ENCODE data around the gene RBM33. TPM values are rescaled to one million over a fixed set of nuclear protein-coding genes. Genes with fewer than 3 reads are reported as not detected.

Gene RBM33
- total and polyA plus RNA-seq, 2 of the 4 experiments (the other 2 are of a cell fraction) = 7.3 to 10.8 TPM

DNA sequence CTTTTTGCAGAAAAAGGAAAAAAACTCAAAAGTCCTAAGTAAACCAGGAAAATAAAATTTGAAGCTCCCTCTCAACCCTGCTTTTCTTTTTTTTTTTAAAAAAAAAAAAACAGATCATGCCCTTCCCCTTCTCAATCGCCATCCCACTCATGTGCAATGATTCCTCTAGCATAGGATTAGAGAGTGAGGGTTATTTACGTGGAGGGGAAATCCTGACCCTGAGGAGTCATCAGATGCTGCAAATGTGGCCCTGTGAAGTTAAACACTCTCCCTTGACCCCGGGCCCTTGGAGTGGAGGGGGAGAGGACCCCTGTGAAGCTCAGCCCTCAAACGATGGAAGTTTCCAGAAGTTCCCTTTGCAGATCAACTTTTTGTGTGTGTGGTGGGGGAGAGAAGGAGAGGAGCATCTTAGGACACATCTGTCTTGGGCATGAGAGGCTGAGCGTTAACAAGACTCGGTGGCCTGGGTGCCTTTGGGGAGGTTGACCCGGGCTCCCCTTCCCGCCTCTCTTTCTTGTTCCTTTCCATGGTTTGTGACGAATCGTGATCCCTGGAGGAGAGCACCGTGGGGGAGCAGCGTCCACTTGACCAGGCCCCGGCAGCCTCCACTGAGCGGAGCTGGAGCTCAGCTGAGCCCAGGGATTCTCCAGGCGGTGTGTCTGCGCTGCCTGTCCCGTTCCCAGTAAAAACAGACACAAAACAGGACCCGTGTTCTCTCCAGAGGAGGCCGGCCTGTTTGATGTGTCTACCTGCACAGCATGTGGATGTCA lies 169.3 kb downstream of the RBM33 start:
- no peak overlapping the region for H3K14ac ChIP-seq (replicated peaks; ENCODE audit: low read depth, low read length)
- no peak overlapping the region for H2AFZ ChIP-seq (replicated peaks; ENCODE audit: low read length, poor library complexity)
- no peak overlapping the region for H3K4me3 ChIP-seq (ENCODE audit: insufficient read depth, low read depth, low read length)
- no peaks in the 10 kb centered on the region for H3K9me1 ChIP-seq (ENCODE audit: insufficient read depth, low read length)
- POLR2A ChIA-PET (ENCODE audit: unreplicated experiment) = no interaction called here
- no peak overlapping the region for H2AK5ac ChIP-seq (ENCODE audit: low read depth, low read length)
- in situ Hi-C loops (cut with MboI; ENCODE audit: low sequenced_read_pairs) (loop anchor here (10.0 to 25.0 kb wide), 2 partner anchors 661 to 824 kb away; partner anchors contain the start of gene RNF32), dilution Hi-C loops (cut with HindIII; ENCODE audit: low sequenced_read_pairs, unreplicated experiment) (no loop called here), intact Hi-C loops (cut with micrococcal nuclease) (no loop called here)
- no peaks in the 10 kb centered on the region for H3K79me1 ChIP-seq (ENCODE audit: low read depth in 1 of 2, low read length in 2 of 2)
- H2BK20ac ChIP-seq (ENCODE audit: low read depth, low read length) = no peak overlapping the region
- ATAC-seq (ENCODE audit: low read depth) (no peak), DNase-seq (no peak)
- 5% methylated on average over 9 of the region's 19 CpGs; no CpG with 5 or more reads in 1 of the 2 experiments for WGBS, 2 experiments (ENCODE audit: extremely low coverage in 2 of 2, insufficient read length in 1 of 2)
- no peak overlapping the region for H3K9ac ChIP-seq (ENCODE audit: low read depth, low read length)
- H2BK120ac ChIP-seq (ENCODE audit: low read depth, low read length) = no peak overlapping the region
- H4K20me1 ChIP-seq (ENCODE audit: insufficient read depth, low read length) = no peaks in the 10 kb centered on the region; the same call in 1 of the 2 replicates
- CTCF ChIA-PET = no interaction called here
- H3K56ac ChIP-seq (ENCODE audit: extremely low read depth, insufficient read depth, low read length) = no peak overlapping the region
- H2BK5ac ChIP-seq (ENCODE audit: low read depth, low read length, poor library complexity, severe bottlenecking) = no peak overlapping the region
- peaks cover 61% of the 10 kb centered on the region for H3K27me3 ChIP-seq (ENCODE audit: control insufficient read depth, insufficient read depth, low read length)
- H4K5ac ChIP-seq (ENCODE audit: low read depth, low read length) = no peak overlapping the region
- H2AK9ac ChIP-seq (replicated peaks; ENCODE audit: low read depth, low read length, poor library complexity) = no peak overlapping the region
- no peak overlapping the region for H3K23ac ChIP-seq (ENCODE audit: low read depth, low read length)
- no peaks in the 10 kb centered on the region for H3K36me3 ChIP-seq (ENCODE audit: control insufficient read depth, insufficient read depth, low read length)
- no peak overlapping the region for H3K4ac ChIP-seq (ENCODE audit: low read depth, low read length)
- no peak overlapping the region for H3K18ac ChIP-seq (ENCODE audit: low read depth, low read length)
- TF ChIP-seq SMC3 (IDR thresholded peaks at IDR 0.05; ENCODE audit: low read depth, low read length) (no peak), CEBPB (IDR thresholded peaks at IDR 0.05; ENCODE audit: low read depth, low read length) (no peak), NFE2L2 (IDR thresholded peaks at IDR 0.05; ENCODE audit: low read depth, low read length) (no peak)
- TF ChIP-seq, protein P1, sequence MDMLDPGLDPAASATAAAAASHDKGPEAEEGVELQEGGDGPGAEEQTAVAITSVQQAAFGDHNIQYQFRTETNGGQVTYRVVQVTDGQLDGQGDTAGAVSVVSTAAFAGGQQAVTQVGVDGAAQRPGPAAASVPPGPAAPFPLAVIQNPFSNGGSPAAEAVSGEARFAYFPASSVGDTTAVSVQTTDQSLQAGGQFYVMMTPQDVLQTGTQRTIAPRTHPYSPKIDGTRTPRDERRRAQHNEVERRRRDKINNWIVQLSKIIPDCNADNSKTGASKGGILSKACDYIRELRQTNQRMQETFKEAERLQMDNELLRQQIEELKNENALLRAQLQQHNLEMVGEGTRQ (IDR thresholded peaks at IDR 0.05; ENCODE audit: low read depth, low read length) = no peak
- no peaks in the 10 kb centered on the region for H3K4me1 ChIP-seq (ENCODE audit: control insufficient read depth, insufficient read depth, low read length)
- H3K27ac ChIP-seq (ENCODE audit: insufficient read depth, low read length) = no peak overlapping the region
- H3K9me3 ChIP-seq (ENCODE audit: control insufficient read depth, insufficient read depth, low read length) = no peaks in the 10 kb centered on the region
- H4K8ac ChIP-seq (ENCODE audit: low read depth in 2 of 2, low read length in 2 of 2) = no peak overlapping the region
- H2BK15ac ChIP-seq (ENCODE audit: low read depth, low read length) = no peak overlapping the region
- H4K91ac ChIP-seq (ENCODE audit: insufficient read depth, low read depth, low read length) = no peak overlapping the region
- no peak overlapping the region for H3K4me2 ChIP-seq (ENCODE audit: low read depth, low read length)
- BruUV-seq (replicated peaks) = no TSS peak
